HepG2 (cell line): ENCODE data around the gene LSR. TPM values are rescaled to one million over a fixed set of nuclear protein-coding genes. Genes with fewer than 3 reads are reported as not detected.

Source experiments
- BRCA1 ChIP-seq: sonication (generic); formaldehyde crosslinking; IDR thresholded peaks from 2 replicates; pipeline ENCODE4 v1.4.0; 2020; ENCODE audit warnings: missing genetic modification reagents
- CREB1 ChIP-seq, 2 experiments: fragments of 450-650 bp in 1 of 2; IDR thresholded peaks; 2 replicates each; pipeline ENCODE4 v1.6.1; 2016 to 2017; ENCODE audit warnings: control low read depth in 1 of 2, mild to moderate bottlenecking in 1 of 2, missing compliant biosample characterization in 1 of 2, missing genetic modification characterization in 1 of 2
- CREM ChIP-seq, 2 experiments: sonication (generic) in 1 of 2; formaldehyde crosslinking in 1 of 2; IDR thresholded peaks; 2 replicates each; pipeline versions ENCODE4 v1.4.0 to v1.6.1; 2016 to 2020; ENCODE audit warnings: antibody characterized with exemption in 1 of 2, mild to moderate bottlenecking in 1 of 2, missing genetic modification reagents in 1 of 2
- FOXA1 ChIP-seq, 2 experiments: fragments of 450-650 bp in 1 of 2; sonication (generic) in 1 of 2; formaldehyde crosslinking in 1 of 2; IDR thresholded peaks; 2 replicates each; pipeline versions ENCODE4 v1.4.0 to v1.6.1; 2016 to 2020; ENCODE audit warnings: missing genetic modification reagents in 1 of 2
- KDM5A ChIP-seq: fragments of 200-600 bp; sonication (generic); IDR thresholded peaks from 2 replicates; pipeline ENCODE4 v1.7.0; 2018; ENCODE audit warnings: antibody characterized with exemption, mild to moderate bottlenecking, low read length, borderline replicate concordance
- KDM6A ChIP-seq: IDR thresholded peaks from 2 replicates; pipeline ENCODE4 v1.6.1; 2016; ENCODE audit warnings: low read depth
- LCORL ChIP-seq, 2 experiments: fragments of 450-650 bp in 1 of 2; sonication (generic) in 1 of 2; formaldehyde crosslinking in 1 of 2; IDR thresholded peaks; 2 replicates each; pipeline versions ENCODE4 v1.5.0 to v1.6.1; 2017 to 2020; ENCODE audit warnings: antibody characterized with exemption in 1 of 2, missing genetic modification reagents in 1 of 2
- MEIS1 ChIP-seq: sonication (generic); formaldehyde crosslinking; IDR thresholded peaks from 2 replicates; pipeline ENCODE4 v1.9.0; 2021; ENCODE audit warnings: mild to moderate bottlenecking, missing genetic modification reagents, moderate library complexity, borderline replicate concordance
- NR3C1 ChIP-seq: sonication (generic); formaldehyde crosslinking; IDR thresholded peaks from 2 replicates; pipeline ENCODE4 v1.4.0; 2020; ENCODE audit warnings: missing genetic modification reagents
- SNRNP70 ChIP-seq: fragments of 200-400 bp; formaldehyde crosslinking; IDR thresholded peaks from 2 replicates; pipeline ENCODE4 v1.6.1; 2017; ENCODE audit warnings: mild to moderate bottlenecking, low read depth, low read length, moderate library complexity
- TBX3 ChIP-seq: fragments of 450-650 bp; IDR thresholded peaks from 2 replicates; pipeline ENCODE4 v1.6.1; 2017; ENCODE audit warnings: antibody characterized with exemption, mild to moderate bottlenecking, inconsistent platforms, borderline replicate concordance
- TMF1 ChIP-seq: sonication (generic); formaldehyde crosslinking; IDR thresholded peaks from 2 replicates; pipeline ENCODE4 v1.8.1; 2022; ENCODE audit warnings: low read depth, missing genetic modification reagents
- ZBTB7B ChIP-seq: sonication (generic); formaldehyde crosslinking; IDR thresholded peaks from 2 replicates; pipeline ENCODE4 v1.4.0; 2020; ENCODE audit warnings: missing genetic modification reagents
- ZNF530 ChIP-seq: sonication (generic); formaldehyde crosslinking; IDR thresholded peaks from 2 replicates; pipeline ENCODE4 v1.5.0; 2020; ENCODE audit warnings: low read depth, mild to moderate bottlenecking, missing genetic modification reagents
- ZSCAN22 ChIP-seq: sonication (generic); formaldehyde crosslinking; IDR thresholded peaks from 2 replicates; pipeline ENCODE4 v1.4.0; 2020; ENCODE audit warnings: mild to moderate bottlenecking, missing genetic modification reagents
- polyA plus RNA-seq, 8 experiments: library from polyadenylated mRNA; depleted of rRNA in 3 of 8; stranded (reverse) in 7 of 8; unstranded in 1 of 8; fragments of >200 nt; fragmentation: Illumina TruSeq in 4 of 8; extraction: Trizol in 4 of 8; gene quantifications; 2 replicates each; pipeline versions ENCODE4 v1.2.1 to v1.2.3, GENCODE V29; 2011 to 2016; ENCODE audit warnings: low read depth in 4 of 8, missing spikeins in 1 of 8, mixed read lengths in 1 of 8; ENCODE audit not compliant: insufficient read depth in 1 of 8
- total RNA-seq, 5 experiments: library from RNA; depleted of rRNA; stranded (reverse); fragments of >200 nt; fragmentation: Illumina TruSeq; extraction: Trizol; gene quantifications; 2 replicates each; pipeline ENCODE4 v1.2.3, GENCODE V29; 2016; ENCODE audit warnings: low read depth in 1 of 5
- TF ChIP-seq, protein P1 (sequence below): sonication (generic); formaldehyde crosslinking; IDR thresholded peaks from 2 replicates; pipeline ENCODE4; 2020; ENCODE audit warnings: missing genetic modification reagents, mild to moderate bottlenecking, borderline replicate concordance
- TF ChIP-seq, protein P2 (sequence below): sonication (generic); formaldehyde crosslinking; IDR thresholded peaks from 2 replicates; pipeline ENCODE4 v1.4.0; 2020; ENCODE audit warnings: missing genetic modification reagents, mild to moderate bottlenecking, borderline replicate concordance
- TF ChIP-seq, protein P3 (sequence below): sonication (generic); formaldehyde crosslinking; IDR thresholded peaks from 2 replicates; pipeline ENCODE4 v1.5.1; 2020; ENCODE audit warnings: missing genetic modification reagents, mild to moderate bottlenecking, borderline replicate concordance
- TF ChIP-seq, protein P4 (sequence below): sonication (generic); formaldehyde crosslinking; IDR thresholded peaks from 2 replicates; pipeline ENCODE4 v1.5.1; 2020; ENCODE audit warnings: missing genetic modification reagents, mild to moderate bottlenecking, borderline replicate concordance

LSR gene
- total and polyA plus RNA-seq, 2 of the 13 experiments (the other 11 are each of a cell fraction or from before 2014, with no cell fraction given) = 29.2 to 79.2 TPM

DNA sequence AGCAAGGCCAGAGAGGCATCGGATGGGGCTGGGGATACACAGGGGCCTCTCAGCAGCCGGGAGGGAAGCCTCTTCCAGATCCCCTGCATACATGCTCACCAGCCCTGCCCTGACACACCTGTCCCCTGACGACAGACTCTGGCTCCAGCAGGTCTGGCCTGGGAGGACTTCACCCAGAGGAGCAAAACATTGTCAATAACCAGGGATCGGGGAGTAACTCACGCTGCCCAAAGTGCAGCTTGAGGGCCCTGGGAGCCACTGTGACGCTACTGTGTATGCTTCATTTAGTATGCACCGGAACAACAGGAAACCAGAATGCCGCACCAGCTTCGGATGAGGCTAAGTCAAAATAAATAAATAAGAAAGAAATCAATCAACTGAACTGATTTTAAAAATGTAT, 67.8 kb downstream of the LSR start (continued):
- TF ChIP-seq LCORL (IDR thresholded peaks at IDR 0.05) (no peak), LCORL (CRISPR knock-in tag; IDR thresholded peaks at IDR 0.05) (peak; percentile 83; the same call in 1 of the 2 replicates), ZSCAN22 (CRISPR knock-in tag) (no peak), ZBTB7B (CRISPR knock-in tag) (0 out of 2 replicates have a peak, but pooled peaks have one; percentile 9), BRCA1 (CRISPR knock-in tag) (no peak), TBX3 (no peak), NR3C1 (CRISPR knock-in tag) (no peak), KDM6A (0 out of 2 replicates have a peak, but pooled peaks have one; percentile 17), MEIS1 (CRISPR knock-in tag) (no peak), FOXA1 (IDR thresholded peaks at IDR 0.05) (0 out of 2 replicates have a peak, but pooled peaks have one; percentile 22), FOXA1 (CRISPR knock-in tag; IDR thresholded peaks at IDR 0.05) (peak; percentile 76), CREB1 (IDR thresholded peaks at IDR 0.05) (no peak), CREB1 (CRISPR knock-in tag; IDR thresholded peaks at IDR 0.05) (peak; percentile 51; the same call in 1 of the 2 replicates), KDM5A (no peak), SNRNP70 (no peak), CREM (IDR thresholded peaks at IDR 0.05) (peak; percentile 44; the same call in 1 of the 2 replicates), CREM (CRISPR knock-in tag; IDR thresholded peaks at IDR 0.05) (no peak), ZNF530 (CRISPR knock-in tag) (no peak), TMF1 (CRISPR knock-in tag) (no peak)
- TF ChIP-seq, protein P1, sequence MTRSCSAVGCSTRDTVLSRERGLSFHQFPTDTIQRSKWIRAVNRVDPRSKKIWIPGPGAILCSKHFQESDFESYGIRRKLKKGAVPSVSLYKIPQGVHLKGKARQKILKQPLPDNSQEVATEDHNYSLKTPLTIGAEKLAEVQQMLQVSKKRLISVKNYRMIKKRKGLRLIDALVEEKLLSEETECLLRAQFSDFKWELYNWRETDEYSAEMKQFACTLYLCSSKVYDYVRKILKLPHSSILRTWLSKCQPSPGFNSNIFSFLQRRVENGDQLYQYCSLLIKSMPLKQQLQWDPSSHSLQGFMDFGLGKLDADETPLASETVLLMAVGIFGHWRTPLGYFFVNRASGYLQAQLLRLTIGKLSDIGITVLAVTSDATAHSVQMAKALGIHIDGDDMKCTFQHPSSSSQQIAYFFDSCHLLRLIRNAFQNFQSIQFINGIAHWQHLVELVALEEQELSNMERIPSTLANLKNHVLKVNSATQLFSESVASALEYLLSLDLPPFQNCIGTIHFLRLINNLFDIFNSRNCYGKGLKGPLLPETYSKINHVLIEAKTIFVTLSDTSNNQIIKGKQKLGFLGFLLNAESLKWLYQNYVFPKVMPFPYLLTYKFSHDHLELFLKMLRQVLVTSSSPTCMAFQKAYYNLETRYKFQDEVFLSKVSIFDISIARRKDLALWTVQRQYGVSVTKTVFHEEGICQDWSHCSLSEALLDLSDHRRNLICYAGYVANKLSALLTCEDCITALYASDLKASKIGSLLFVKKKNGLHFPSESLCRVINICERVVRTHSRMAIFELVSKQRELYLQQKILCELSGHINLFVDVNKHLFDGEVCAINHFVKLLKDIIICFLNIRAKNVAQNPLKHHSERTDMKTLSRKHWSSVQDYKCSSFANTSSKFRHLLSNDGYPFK (CRISPR knock-in tag) = no peak
- TF ChIP-seq, protein P2, sequence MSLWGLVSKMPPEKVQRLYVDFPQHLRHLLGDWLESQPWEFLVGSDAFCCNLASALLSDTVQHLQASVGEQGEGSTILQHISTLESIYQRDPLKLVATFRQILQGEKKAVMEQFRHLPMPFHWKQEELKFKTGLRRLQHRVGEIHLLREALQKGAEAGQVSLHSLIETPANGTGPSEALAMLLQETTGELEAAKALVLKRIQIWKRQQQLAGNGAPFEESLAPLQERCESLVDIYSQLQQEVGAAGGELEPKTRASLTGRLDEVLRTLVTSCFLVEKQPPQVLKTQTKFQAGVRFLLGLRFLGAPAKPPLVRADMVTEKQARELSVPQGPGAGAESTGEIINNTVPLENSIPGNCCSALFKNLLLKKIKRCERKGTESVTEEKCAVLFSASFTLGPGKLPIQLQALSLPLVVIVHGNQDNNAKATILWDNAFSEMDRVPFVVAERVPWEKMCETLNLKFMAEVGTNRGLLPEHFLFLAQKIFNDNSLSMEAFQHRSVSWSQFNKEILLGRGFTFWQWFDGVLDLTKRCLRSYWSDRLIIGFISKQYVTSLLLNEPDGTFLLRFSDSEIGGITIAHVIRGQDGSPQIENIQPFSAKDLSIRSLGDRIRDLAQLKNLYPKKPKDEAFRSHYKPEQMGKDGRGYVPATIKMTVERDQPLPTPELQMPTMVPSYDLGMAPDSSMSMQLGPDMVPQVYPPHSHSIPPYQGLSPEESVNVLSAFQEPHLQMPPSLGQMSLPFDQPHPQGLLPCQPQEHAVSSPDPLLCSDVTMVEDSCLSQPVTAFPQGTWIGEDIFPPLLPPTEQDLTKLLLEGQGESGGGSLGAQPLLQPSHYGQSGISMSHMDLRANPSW (CRISPR knock-in tag) = no peak
- TF ChIP-seq, protein P3, sequence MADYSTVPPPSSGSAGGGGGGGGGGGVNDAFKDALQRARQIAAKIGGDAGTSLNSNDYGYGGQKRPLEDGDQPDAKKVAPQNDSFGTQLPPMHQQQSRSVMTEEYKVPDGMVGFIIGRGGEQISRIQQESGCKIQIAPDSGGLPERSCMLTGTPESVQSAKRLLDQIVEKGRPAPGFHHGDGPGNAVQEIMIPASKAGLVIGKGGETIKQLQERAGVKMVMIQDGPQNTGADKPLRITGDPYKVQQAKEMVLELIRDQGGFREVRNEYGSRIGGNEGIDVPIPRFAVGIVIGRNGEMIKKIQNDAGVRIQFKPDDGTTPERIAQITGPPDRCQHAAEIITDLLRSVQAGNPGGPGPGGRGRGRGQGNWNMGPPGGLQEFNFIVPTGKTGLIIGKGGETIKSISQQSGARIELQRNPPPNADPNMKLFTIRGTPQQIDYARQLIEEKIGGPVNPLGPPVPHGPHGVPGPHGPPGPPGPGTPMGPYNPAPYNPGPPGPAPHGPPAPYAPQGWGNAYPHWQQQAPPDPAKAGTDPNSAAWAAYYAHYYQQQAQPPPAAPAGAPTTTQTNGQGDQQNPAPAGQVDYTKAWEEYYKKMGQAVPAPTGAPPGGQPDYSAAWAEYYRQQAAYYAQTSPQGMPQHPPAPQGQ (CRISPR knock-in tag) = no peak
- TF ChIP-seq, protein P4, sequence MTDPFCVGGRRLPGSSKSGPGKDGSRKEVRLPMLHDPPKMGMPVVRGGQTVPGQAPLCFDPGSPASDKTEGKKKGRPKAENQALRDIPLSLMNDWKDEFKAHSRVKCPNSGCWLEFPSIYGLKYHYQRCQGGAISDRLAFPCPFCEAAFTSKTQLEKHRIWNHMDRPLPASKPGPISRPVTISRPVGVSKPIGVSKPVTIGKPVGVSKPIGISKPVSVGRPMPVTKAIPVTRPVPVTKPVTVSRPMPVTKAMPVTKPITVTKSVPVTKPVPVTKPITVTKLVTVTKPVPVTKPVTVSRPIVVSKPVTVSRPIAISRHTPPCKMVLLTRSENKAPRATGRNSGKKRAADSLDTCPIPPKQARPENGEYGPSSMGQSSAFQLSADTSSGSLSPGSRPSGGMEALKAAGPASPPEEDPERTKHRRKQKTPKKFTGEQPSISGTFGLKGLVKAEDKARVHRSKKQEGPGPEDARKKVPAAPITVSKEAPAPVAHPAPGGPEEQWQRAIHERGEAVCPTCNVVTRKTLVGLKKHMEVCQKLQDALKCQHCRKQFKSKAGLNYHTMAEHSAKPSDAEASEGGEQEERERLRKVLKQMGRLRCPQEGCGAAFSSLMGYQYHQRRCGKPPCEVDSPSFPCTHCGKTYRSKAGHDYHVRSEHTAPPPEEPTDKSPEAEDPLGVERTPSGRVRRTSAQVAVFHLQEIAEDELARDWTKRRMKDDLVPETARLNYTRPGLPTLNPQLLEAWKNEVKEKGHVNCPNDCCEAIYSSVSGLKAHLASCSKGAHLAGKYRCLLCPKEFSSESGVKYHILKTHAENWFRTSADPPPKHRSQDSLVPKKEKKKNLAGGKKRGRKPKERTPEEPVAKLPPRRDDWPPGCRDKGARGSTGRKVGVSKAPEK = no peak
